ENCODE measurements around the gene MARCO. TPM values are rescaled to one million over a fixed set of nuclear protein-coding genes. Genes with fewer than 3 reads are reported as not detected.

MARCO gene
- total and polyA plus RNA-seq, 2 of the 8 experiments (the other 6 are each of a cell fraction or from before 2014, with no cell fraction given) = not detected

- TF ChIP-seq SIN3A (conservative IDR thresholded peaks at IDR 0.05 in 1 of 2, IDR thresholded peaks at IDR 0.05 in 1 of 2; ENCODE audit: low read depth in 1 of 2, low read length in 2 of 2) = no peak
- no peak for TF ChIP-seq TAF7 (optimal IDR thresholded peaks at IDR 0.05; ENCODE audit: borderline replicate concordance, low read depth, low read length)
- TF ChIP-seq RAD21 (IDR thresholded peaks at IDR 0.05 in 1 of 2, conservative IDR thresholded peaks at IDR 0.05 in 1 of 2; ENCODE audit: low read depth in 2 of 2, low read length in 2 of 2) = no peak
- TF ChIP-seq FOSL1 (IDR thresholded peaks at IDR 0.05; ENCODE audit: insufficient read depth, low read depth, low read length) = no peak
These were observed 28.7 kb upstream of the MARCO start (continued) for GRCh38 chr2:118913131-118913802.

Measured in H1 (cell line).